ENCODE results near the gene CD84. TPM values are rescaled to one million over a fixed set of nuclear protein-coding genes. Genes with fewer than 3 reads are reported as not detected.

The CD84 gene
- total RNA-seq, 1 experiment from 2014 or later, result not detected

DNA sequence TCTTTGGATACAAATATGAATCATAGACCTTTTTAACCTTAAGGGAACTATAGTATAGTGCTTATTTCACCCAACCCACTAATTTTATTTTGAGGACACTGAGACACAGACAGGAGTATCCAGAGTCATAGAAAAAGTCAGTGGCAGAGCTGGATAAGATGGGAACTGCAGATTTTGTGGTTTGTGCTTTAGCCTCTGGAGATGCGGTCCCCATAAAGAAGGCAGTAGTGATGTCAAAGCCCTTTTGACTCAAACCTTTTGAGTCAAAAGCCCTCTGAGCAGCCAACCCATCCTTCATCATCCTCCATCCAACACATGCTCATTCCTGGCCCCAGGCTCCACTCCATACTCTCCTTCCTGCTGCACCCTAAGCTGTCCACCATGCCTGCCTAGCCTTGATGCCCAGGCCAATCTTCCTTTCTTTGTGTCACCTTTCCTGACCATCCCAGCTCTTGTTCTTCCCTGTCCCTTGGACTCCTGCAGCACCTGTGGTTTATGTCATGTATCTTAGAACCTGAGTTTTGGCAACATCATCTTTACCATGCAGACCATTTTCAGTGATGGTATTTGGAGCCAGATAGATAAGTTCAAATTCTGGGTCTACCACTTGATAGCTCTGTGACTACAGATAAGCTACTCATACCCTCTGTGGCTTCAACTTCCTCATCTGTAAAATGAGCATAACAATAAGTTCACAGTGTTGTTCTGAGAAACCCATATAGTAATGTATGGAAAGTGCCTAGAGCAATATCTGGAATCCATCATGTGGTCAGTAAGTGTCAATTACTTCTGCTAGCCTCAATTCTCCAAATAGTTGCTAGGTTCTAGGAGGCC, 47.4 kb upstream of the CD84 start:
- H3K36me3 ChIP-seq (ENCODE audit: insufficient read depth, low read length, poor library complexity, severe bottlenecking), result no peaks in the 10 kb centered on the region
- peaks cover 19% of the 10 kb centered on the region for H3K4me1 ChIP-seq (ENCODE audit: insufficient read depth, low read length, poor library complexity, severe bottlenecking)
- POLR2A ChIA-PET (ENCODE audit: low non-redundant PET), result no interaction called here
- H3K27ac ChIP-seq (ENCODE audit: low read depth, low read length, poor library complexity, severe bottlenecking), result no peak overlapping the region
- TF ChIP-seq EZH2 (IDR thresholded peaks at IDR 0.05; ENCODE audit: borderline replicate concordance, low read depth, low read length, poor library complexity, severe bottlenecking), result no peak
- TF ChIP-seq, protein P1, sequence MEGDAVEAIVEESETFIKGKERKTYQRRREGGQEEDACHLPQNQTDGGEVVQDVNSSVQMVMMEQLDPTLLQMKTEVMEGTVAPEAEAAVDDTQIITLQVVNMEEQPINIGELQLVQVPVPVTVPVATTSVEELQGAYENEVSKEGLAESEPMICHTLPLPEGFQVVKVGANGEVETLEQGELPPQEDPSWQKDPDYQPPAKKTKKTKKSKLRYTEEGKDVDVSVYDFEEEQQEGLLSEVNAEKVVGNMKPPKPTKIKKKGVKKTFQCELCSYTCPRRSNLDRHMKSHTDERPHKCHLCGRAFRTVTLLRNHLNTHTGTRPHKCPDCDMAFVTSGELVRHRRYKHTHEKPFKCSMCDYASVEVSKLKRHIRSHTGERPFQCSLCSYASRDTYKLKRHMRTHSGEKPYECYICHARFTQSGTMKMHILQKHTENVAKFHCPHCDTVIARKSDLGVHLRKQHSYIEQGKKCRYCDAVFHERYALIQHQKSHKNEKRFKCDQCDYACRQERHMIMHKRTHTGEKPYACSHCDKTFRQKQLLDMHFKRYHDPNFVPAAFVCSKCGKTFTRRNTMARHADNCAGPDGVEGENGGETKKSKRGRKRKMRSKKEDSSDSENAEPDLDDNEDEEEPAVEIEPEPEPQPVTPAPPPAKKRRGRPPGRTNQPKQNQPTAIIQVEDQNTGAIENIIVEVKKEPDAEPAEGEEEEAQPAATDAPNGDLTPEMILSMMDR (conservative IDR thresholded peaks at IDR 0.05; ENCODE audit: low read depth, low read length), result no peak
- no peaks in the 10 kb centered on the region for H3K27me3 ChIP-seq (replicated peaks; ENCODE audit: insufficient read depth, low read depth, low read length, poor library complexity)
- intact Hi-C loops (cut with micrococcal nuclease; ENCODE audit: unreplicated experiment), result no loop called here
- no peak overlapping the region for H3K4me3 ChIP-seq (ENCODE audit: low read depth, low read length, poor library complexity, severe bottlenecking)
- no peaks in the 10 kb centered on the region for H3K9me3 ChIP-seq (ENCODE audit: low read depth, low read length, poor library complexity, severe bottlenecking)
- CTCF ChIA-PET, result no interaction called here
- no TSS peak for BruUV-seq (replicated peaks)
- no peak for DNase-seq (ENCODE audit: low spot score)

DNA sequence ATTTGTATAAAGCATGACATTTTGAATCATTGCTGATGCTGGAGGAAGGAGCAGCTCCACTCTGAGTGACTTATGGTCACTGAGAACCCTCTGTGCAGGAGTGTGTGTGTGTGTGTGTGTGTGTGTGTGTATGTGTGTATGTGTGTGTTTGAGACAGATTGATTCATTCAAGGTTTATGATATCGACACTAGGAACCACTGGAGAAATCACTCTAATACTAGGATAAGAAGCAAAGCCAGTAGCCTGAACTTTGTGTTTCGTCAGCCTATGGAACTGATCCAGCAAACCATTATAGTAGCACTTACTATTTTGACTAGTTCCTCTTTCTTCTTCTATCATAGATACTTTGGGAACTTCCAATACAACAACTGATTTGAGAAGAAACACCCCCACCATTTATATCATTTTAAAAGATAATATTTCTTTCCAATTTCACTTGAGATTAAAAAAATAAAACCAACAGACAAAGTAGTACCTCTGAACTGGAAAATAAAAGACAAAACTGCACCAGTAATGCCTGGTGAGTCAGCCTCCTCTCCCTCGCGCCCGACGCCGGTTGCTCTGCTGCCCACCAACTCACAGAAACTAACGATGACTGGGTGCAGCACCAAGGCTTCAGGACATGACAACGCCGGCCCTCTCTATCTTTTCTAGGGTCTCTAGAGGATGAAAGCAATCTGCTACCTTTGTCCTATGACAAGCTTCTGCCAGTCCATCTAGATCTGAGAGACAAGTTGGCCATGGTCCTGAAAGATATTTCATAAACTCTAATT, 46.6 kb upstream of the CD84 start:
- BruUV-seq (replicated peaks), result no TSS peak
- DNase-seq (ENCODE audit: low spot score), result no peak
- CTCF ChIA-PET, result no interaction called here
- H3K27me3 ChIP-seq (replicated peaks; ENCODE audit: insufficient read depth, low read depth, low read length, poor library complexity), result no peaks in the 10 kb centered on the region
- no peaks in the 10 kb centered on the region for H3K9me3 ChIP-seq (ENCODE audit: low read depth, low read length, poor library complexity, severe bottlenecking)
- peaks cover 13% of the 10 kb centered on the region for H3K4me1 ChIP-seq (ENCODE audit: insufficient read depth, low read length, poor library complexity, severe bottlenecking)
- intact Hi-C loops (cut with micrococcal nuclease; ENCODE audit: unreplicated experiment), result no loop called here
- no peak overlapping the region for H3K27ac ChIP-seq (ENCODE audit: low read depth, low read length, poor library complexity, severe bottlenecking)
- POLR2A ChIA-PET (ENCODE audit: low non-redundant PET), result no interaction called here
- no peaks in the 10 kb centered on the region for H3K36me3 ChIP-seq (ENCODE audit: insufficient read depth, low read length, poor library complexity, severe bottlenecking)
- TF ChIP-seq EZH2 (IDR thresholded peaks at IDR 0.05; ENCODE audit: borderline replicate concordance, low read depth, low read length, poor library complexity, severe bottlenecking), result no peak
- TF ChIP-seq, protein P1 (conservative IDR thresholded peaks at IDR 0.05; ENCODE audit: low read depth, low read length), result no peak
- H3K4me3 ChIP-seq (ENCODE audit: low read depth, low read length, poor library complexity, severe bottlenecking), result no peak overlapping the region

DNA sequence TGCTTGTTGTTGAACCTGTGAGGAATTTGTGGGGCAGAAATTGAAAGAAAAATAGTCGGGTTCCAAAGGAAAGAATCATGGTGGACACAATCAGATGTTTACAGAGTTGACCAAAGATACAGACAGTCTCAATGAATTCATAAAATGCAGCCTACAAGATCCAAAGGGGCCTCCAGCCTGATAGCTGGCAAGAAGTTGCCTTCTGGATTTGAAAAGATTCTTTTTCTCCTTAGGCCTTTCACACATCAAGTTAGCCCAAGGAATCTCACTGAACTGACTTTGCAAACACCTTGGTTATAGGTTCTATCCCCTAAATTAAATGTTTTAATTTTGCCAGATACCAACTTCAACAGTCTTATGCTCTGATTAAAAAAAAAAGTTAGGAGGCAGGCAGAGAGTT, 46.0 kb upstream of the CD84 start:
- BruUV-seq (replicated peaks), result no TSS peak
- no peak overlapping the region for H3K27ac ChIP-seq (ENCODE audit: low read depth, low read length, poor library complexity, severe bottlenecking)
- no peaks in the 10 kb centered on the region for H3K36me3 ChIP-seq (ENCODE audit: insufficient read depth, low read length, poor library complexity, severe bottlenecking)
- TF ChIP-seq EZH2 (IDR thresholded peaks at IDR 0.05; ENCODE audit: borderline replicate concordance, low read depth, low read length, poor library complexity, severe bottlenecking), result no peak
- TF ChIP-seq, protein P1 (conservative IDR thresholded peaks at IDR 0.05; ENCODE audit: low read depth, low read length), result no peak
- H3K4me1 ChIP-seq (ENCODE audit: insufficient read depth, low read length, poor library complexity, severe bottlenecking), result peaks cover 7% of the 10 kb centered on the region
- intact Hi-C loops (cut with micrococcal nuclease; ENCODE audit: unreplicated experiment), result no loop called here
- ChIA-PET POLR2A (ENCODE audit: low non-redundant PET) (no interaction called here), CTCF (no interaction called here)
- no peaks in the 10 kb centered on the region for H3K27me3 ChIP-seq (replicated peaks; ENCODE audit: insufficient read depth, low read depth, low read length, poor library complexity)
- H3K9me3 ChIP-seq (ENCODE audit: low read depth, low read length, poor library complexity, severe bottlenecking), result no peaks in the 10 kb centered on the region
- no peak overlapping the region for H3K4me3 ChIP-seq (ENCODE audit: low read depth, low read length, poor library complexity, severe bottlenecking)
- DNase-seq (ENCODE audit: low spot score), result no peak
